Ishikawa (cell line): ENCODE results near the gene ECSCR.

Source experiments
- CEBPB ChIP-seq: IDR thresholded peaks from 2 replicates; pipeline ENCODE4 v1.6.1; 2012
- EGR1 ChIP-seq: IDR thresholded peaks from 2 replicates; pipeline ENCODE4 v1.6.1; 2012
- EP300 ChIP-seq: IDR thresholded peaks from 2 replicates; pipeline ENCODE4 v1.6.1; 2012; ENCODE audit warnings: borderline replicate concordance
- TAF1 ChIP-seq: IDR thresholded peaks from 2 replicates; pipeline ENCODE4 v1.6.1; 2012; ENCODE audit warnings: low read depth, mild to moderate bottlenecking

- no peak for TF ChIP-seq EGR1
- TF ChIP-seq EP300: no peak
- no peak for TF ChIP-seq CEBPB
- no peak for TF ChIP-seq TAF1
Observed at GRCh38 chr5:139407517-139407916, 55.0 kb downstream of the ECSCR start.
